AG20443 (cell line): ENCODE measurements around the gene PLCXD1.
"Not testable (repeated sequence)": the region's sequence is repeated elsewhere in the genome, so short reads cannot be mapped to it uniquely, and the experiment has no call there.

Experiments
- DNase-seq: peaks from one replicate; pipeline ENCODE4 v3.0.0; 2012; ENCODE audit warnings: low spot score, mixed read lengths

The PLCXD1 gene

GRCh38 chrX:351324-351641 is 70.1 kb downstream of the PLCXD1 start:
- DNase-seq = not testable (repeated sequence)

- no peak for DNase-seq
Observed at GRCh38 chrX:351736-352135, 70.6 kb downstream of the PLCXD1 start.

GRCh38 chrX:352181-352580 is 71.0 kb downstream of the PLCXD1 start:
- DNase-seq = no peak

- DNase-seq = no peak
Observed at GRCh38 chrX:352582-353314, 71.6 kb downstream of the PLCXD1 start.
